HG03064 (cell line): Measurements from ENCODE around the gene RAF1.

Experiments
- ATAC-seq: cut with Tn5 transposase; IDR thresholded peaks from one replicate; pipeline ENCODE4 v1.9.1; 2021; ENCODE audit warnings: low read depth; ENCODE audit not compliant: unreplicated experiment

Gene RAF1

DNA sequence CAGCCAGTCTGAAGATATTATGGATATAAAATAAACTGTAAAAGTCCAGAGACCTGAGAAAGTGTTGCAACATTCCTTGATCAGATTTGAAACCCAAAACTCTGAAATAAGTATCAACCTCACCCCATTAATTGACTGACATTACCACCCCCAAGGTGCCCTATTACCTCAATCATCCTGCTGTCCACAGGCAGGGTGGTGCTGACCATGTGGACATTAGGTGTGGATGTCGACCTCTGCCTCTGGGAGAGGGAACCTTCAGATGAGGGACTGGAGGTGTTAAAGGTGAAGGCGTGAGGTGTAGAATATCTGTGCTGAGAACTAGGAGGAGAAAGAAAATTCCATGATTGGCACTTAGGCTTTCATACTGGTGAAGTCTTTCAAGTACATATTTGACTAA lies 59.9 kb downstream of the RAF1 start:
- no peak for ATAC-seq

DNA sequence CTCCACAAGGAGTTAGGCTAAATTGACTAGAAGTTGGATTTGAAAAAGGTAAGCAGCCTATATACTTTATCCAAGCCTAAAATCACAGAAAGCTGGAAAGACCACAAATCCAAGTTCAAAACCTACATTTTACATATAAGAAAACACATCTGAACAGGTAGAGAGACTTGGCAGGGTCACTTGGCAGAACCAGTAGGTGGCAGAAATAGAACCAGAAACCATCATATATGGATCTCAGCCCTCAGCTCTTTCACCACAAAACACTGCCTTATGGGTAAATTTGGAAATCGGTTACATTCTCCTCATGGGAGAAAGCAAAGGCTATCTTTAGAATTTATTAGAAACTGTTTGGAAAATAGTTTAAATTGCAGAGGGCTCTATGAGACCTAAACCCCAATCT lies 62.8 kb downstream of the RAF1 start:
- no peak for ATAC-seq

DNA sequence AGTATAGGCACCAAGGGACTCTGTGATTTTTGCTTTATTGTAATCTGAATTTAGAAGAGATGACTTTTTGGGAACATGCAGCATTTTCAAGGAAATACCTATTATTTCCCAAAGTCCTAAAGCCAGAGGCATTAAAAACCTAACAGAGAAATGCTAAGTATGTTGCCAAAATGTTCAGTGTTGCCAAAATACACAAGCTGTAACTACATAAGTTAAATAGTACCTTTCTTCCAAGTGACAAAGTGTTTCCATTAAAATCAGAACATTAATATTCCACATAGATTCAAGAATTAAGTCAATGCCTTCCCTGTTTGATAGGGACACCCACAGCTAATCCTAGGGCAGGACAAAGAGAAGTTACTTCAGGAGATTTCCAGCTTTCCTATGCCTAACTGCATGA lies 65.0 kb downstream of the RAF1 start:
- ATAC-seq: no peak

DNA sequence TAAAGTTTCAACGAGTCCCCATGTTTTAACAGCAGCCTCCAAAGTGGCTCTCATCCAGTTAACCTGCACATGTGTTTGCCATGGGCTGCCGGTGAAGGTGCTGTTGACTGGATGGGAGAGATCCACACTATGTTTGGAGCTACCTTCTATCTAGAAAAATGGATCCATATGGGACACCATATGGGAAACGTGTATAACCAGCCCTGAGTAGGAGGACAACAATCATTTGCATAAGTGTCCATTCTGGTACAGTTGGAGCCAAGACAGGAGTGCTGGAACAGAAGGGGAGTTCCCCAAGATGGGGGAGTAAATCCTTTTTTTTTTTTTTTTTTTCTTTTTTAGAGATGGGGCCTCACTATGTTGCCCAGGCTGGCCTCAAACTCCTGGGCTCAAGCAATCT lies 70.4 kb downstream of the RAF1 start:
- ATAC-seq: no peak

DNA sequence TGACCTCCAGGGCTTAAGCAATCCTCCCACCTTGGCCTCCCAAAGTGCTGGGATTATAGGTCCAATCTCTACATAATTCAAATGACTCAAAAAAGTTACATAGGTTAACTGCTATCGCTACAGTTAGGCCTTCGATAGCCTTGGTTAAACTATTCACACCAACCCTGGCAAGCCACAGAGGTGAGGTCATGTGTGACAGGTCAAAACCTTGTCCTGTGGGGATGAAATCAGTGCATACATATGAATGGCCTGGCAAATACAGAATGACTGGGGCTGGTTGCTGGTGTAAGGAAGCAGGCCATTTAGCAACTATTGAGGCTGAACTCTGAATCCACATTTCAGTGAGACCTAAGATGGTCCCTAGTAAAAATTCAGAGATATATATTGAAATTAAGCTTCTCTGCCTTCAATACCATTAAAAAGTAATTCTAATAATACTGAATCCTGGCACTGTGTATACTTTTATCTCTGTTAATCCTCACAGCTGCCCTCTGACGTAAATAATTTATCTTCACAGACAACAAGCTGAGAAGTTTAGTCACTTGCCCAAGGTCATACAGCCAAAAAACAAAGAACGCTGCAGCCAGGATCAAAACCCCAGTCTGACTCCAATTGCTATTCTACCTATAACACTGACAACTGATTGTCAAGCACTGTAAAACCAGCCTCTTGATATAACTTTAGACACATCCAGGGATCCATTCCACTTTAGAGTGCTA lies 71.8 kb downstream of the RAF1 start:
- ATAC-seq: no peak

DNA sequence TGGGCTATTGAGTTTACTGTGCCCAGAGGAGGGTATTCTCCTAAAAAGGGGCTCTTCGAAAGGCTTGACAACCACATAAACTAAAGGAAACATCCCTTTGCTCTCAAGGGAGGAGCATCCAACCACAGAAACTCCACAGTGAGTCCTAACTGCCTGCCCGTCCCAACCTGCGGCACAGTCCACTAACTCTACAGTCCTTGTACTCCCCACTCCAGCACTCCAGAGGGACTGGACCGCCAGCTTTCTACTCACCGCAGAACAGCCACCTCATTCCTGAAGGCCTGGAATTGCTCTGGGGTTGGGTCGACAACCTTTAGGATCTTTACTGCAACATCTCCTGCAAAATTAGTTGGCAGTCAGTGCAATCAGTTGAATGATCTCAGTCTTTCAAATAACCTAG lies 72.5 kb downstream of the RAF1 start:
- no peak for ATAC-seq

DNA sequence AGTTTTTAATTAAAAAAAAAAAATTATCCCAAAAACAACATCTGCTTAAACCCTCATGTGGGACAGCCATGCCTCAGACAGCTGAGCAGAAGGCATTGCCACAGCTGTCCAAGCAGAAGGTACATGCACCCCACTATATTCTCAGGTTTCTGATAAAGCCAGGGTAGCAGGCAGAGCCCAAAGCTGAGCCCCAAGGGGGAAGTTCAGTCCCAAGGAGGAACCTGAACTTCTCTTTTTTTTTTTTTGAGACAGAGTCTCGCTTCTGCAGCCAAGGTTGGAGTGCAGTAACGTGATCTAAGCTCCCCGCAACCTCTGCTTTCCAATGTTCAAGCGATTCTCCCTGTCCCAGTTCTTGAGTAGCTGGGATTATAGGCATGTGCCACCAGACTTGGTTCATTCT lies 73.8 kb downstream of the RAF1 start:
- ATAC-seq: no peak

DNA sequence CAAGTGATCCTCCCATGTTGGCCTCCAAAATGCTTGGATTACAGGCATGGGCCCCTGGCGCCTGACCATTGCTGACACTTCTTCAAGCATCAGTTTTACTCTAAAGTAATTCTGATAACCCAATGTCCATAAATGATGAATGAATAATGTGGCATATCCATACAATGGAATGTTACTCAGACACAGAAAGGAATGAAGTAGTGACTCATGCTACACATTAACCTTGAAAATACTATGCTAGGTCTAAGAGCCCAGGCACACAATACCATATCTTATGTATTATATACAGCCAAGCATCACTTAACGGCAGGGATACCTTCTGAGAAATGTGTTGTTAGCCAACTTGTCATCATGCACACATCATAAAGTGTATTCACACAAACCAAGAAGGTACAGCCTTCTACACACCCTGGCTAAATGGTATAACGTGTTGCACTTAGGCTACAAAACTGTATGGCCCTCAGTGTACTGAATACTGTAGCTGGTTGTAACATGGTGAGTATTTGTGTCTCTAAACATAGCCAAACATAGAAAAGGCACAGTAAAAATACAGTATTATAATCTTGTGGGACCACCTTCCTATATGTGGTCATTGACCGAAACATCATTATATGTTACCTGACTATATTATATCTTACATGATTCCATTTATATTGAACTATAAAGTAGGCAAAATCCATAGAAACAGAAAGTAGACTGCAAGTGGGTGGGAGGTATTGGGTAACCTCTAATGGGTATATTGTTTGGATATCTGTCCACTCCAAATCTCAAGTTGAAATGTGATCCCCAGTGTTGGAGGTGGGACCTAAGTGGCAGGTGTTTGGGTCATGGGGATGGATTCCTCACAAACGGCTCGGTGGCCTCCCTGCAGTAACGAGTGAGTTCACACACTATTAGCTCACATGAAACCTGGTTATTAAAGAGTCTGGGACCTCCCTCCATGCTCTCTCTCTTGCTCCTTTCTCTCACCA lies 75.6 kb downstream of the RAF1 start:
- ATAC-seq: no peak

DNA sequence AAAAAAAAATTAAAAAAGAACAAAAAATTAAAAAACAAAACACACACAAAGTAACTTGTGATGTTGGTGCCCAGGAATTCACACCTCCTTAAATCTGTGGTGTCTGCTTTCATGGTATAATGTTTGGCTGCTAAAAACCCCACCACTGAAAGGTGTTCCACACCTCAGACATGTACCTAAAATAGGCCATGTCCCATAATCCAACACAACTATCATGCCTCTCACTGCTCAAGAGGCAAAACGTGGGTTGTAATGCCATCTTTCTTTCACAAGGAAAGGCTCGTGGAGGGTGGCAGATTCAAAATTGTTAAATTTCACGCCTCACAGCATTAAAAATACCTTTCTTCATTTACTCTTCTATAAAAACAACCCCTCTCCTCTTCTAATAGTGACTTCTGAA lies 77.5 kb downstream of the RAF1 start:
- no peak for ATAC-seq

DNA sequence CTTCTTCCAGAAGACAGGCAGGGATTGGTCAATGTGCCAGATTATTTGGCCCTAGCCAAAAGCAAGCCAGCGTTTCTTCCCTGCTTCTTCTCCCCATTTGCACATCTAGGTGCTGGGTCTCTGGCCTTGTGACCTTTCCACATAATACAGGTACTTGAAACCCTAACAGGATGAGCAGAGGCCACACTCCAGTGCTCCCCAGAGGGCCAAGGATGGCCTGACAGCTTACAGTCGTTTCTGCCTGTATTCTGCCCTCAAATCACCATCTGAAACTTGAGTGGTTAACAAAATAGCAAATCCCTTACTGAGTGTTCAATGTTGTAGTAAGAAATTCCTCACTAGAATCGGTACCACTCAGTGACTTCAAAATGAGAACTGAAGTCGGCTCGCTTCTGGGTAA lies 77.9 kb downstream of the RAF1 start:
- no peak for ATAC-seq

DNA sequence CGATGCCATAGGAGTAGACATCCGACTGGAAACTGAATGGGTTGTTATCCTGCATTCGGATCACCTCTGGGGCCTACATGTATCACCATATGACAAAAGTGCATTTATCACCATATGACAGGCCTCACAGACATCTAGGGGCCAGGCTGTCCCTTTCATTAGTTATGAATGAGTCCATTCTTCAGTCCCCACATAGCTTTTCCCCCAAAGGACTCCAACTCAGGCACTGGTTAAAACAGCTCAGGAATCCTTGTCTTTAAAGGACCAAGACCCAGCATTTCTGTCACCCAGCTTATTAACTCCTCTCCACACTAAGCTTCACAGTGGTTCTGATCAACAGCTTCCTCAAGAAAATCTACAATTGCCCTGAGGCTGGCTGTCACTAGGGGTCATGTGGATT lies 78.7 kb downstream of the RAF1 start:
- no peak for ATAC-seq

DNA sequence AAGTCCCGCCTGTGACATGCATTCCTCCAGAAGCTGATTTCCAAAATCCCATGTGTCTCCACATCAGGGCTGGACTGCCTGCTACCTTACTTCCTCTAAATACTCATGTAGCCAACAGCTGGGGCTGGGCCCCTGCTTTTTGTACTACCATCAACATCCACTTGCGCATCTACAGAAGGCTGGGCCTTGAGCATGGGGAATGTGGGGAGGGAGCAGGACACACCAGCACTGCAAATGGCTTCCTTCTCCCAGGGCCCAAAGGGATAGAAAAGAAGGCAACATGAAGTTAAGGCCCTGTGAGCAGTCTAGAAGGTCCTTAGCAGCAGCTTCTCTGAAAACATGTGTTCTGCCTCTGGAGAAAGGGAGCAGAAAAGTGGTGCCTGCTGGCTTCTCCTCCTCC lies 79.8 kb downstream of the RAF1 start:
- ATAC-seq: no peak

DNA sequence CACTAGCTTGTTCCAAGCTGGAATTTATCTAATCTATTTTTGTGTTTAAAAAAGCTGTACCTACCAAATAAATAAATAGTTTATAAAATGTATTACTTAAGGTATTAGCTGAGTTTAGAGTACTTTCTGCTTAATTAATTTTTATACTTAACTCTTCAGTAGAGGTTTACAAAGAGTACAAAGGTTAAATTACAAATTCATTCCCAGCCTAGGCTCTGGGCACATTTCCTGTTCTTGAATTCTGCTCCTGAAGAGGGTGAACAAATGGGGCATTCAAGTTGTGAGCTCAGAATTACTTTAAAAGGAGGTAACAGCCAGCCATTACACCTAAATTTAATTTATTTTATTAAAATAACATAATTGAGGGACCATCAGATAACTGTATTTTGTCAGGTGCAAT lies 80.6 kb downstream of the RAF1 start:
- ATAC-seq: no peak

DNA sequence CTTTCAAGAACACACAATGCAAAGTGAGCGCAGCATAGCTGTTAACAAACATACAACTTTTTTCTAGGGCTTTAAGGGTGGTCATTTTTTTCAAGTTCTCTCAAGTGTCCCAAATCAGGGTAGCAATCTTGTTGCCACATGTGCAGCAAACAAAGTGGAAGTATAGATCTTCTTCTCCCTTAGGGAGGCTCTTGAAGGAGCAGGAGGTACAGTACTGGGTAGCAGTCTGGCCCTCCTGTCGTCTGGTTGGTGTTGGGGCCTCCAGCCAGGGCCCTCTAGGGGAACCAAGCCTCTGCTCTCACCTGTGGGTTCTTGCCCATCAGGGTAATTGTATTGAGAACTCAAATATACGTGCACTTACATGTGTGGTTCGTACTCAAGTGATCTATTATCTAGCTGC lies 81.2 kb downstream of the RAF1 start:
- no peak for ATAC-seq

DNA sequence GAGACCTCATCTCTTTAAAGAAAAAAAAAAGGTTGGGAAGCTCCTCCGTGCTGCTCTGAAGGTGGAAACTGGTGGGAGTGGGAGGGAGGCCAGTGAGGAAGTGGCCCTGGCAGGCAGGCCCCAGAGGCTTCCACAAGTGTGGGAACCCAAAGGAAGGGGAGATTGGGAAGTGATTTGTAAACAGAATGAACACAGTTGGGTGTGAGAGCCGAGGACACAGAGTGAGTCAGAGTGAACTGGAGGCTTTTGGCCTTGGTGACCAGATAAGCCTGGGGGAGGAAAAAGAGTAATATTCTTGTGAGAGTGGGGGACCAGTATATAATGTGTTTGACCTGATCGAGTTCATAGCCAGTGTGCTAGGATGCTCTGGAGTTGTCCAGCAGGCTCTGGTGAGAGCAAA lies 84.0 kb downstream of the RAF1 start:
- no peak for ATAC-seq

DNA sequence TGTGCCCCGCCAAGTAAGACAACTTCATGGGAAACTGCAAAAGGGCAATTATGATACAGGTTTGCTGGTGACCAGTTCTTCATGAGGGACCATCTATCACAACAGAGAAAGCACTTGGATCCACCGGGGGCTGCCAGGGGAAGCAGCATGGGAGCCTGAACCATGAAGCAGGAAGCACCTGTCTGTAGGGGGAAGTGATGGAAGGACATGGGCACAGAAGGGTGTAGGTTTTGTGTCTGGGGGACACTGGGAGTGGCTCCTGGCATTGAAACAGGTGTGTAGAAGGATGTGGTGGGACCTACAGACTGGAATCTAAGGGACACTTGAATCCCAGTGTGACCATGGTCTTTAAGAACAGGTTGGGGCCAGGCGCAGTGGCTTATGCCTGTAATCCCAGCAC lies 84.5 kb downstream of the RAF1 start:
- ATAC-seq: no peak

DNA sequence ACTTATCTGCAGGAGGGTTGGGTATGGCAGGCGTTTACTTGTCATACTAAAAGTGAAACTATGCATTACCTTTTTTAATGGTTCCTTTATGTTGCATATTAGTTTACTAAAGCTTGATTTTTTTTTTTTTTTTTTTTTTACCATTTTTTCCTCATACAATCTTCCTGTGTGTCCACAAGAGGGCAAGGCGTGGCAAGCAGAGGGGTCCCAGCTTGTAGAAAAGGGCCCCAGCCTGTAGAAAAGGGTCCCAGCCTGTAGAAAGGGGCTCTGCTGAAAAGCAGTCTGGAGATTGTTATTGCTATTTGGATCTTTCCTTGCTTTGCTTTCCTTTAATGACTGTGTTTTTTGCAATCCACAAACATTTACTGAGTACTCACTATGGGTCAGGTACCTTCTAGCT lies 85.2 kb downstream of the RAF1 start:
- ATAC-seq: no peak

DNA sequence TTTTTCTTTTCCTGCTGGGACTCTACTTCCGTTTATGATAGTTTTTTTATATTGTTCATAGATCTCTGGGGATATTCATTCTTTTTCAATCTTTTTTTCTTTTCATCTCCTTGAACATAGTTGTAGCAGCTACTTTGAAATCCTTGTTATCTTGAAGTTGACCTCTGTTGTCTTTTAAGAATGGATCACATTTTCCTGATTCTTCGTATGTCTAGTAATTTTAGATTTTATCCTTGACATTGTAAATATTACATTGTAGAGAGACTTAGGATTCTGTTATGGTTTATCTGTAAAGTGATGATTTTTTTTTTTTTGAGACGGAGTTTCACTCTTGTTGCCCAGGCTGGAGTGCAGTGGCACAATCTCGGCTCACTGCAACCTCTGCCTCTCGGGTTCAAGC lies 86.5 kb downstream of the RAF1 start:
- no peak for ATAC-seq

DNA sequence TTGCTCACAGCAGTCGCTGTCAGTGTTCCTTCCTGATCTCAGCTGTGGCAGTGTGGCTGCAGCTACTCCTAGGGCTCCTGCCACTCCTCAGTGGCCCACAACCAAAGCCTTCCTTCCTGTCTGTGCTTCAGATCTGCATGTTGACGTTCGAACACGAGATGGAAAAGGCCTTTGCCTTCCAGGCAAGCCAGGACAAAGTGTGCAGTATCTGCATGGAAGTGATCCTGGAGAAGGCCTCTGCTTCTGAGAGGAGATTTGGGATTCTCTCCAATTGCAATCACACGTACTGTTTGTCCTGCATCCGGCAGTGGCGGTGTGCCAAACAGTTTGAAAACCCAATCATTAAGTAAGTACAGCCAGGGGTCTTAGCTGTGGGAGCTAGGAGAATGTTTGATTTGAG lies 89.3 kb downstream of the RAF1 start:
- ATAC-seq: no peak

DNA sequence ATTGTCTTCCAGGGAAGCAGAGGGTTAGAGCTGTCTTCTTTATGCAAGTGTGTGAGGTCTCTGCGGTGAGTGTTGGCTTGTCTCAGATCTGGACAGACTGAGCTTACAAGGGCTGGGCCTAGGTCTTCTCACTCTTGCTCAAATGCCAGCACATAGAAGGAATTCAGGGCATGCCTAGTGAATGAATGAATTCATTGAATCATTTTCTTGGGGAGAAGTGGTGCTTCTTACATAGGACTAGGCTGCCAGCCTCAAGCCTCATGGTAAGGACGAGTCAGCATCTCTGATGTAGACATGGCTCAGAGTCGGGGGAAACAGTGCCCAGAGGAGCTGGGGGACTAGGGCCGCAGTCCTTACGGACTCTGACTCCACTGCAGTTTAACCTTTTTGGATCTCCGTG lies 89.8 kb downstream of the RAF1 start:
- ATAC-seq: no peak

DNA sequence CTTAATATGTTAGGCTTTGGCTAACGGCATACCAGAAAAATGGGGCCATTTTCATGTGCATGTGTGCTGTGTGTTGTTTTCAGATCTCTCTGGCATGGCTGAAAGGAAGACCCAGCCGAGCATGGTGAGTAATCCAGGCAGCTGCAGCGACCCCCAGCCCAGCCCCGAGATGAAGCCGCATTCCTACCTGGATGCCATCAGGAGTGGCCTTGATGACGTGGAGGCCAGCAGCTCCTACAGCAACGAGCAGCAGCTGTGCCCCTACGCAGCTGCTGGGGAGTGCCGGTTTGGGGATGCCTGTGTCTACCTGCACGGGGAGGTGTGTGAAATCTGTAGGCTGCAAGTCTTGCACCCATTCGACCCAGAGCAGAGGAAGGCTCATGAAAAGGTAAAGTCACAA lies 91.9 kb downstream of the RAF1 start:
- ATAC-seq: no peak

DNA sequence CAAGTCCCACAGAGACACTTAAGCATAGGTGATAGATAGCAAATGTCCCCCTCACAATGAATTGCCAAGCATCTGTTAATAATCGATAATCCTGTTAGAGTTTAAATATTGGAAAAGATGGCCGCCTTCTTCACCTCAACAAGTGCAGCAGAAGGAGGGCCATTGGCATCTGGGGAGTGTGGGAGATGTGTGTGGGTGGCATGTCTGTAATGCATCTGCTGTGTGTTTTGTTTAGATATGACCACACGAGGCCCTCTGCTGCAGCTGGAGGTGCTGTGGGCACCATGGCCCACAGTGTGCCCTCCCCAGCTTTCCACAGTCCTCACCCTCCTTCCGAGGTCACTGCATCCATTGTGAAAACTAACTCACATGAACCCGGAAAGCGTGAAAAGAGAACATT lies 94.1 kb downstream of the RAF1 start:
- ATAC-seq: no peak
